Umbilical cord (tissue), 2 donors: ENCODE data around the gene FRMD3. TPM values are rescaled to one million over a fixed set of nuclear protein-coding genes. Genes with fewer than 3 reads are reported as not detected.

Experiments used
- DNase-seq: peaks from one replicate; pipeline ENCODE4 v3.0.0-alpha.2; 2015; ENCODE audit warnings: low spot score
- total RNA-seq: library from RNA; depleted of rRNA; stranded (reverse); fragments of >200 nt; gene quantifications from one replicate; pipeline ENCODE4 v1.2.3, GENCODE V29; 2014; ENCODE audit warnings: low replicate concordance; ENCODE audit not compliant: insufficient read depth

FRMD3 gene
- total RNA-seq, 1 donor from 2014 or later, result 51.3 TPM

DNA sequence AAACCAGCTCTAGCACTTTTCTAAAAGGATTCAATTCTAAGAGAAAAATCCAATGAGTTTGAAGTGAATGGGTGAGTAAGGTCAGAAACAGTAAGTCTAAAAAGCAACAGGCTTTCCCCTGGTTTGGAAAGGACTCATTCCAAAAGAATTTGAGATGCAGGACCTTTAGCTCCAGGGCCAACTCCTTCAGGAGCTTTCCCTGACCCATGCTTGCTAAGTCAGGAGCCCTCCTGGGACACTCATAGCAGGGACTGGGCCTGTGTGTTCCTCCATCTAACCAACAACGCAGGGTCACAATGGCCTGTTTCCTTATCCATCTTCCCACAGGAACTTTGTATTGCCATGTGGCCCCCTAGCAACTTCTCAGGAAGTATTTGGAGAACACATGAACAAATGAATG is 198.8 kb downstream of the FRMD3 start:
- no peak for DNase-seq

DNA sequence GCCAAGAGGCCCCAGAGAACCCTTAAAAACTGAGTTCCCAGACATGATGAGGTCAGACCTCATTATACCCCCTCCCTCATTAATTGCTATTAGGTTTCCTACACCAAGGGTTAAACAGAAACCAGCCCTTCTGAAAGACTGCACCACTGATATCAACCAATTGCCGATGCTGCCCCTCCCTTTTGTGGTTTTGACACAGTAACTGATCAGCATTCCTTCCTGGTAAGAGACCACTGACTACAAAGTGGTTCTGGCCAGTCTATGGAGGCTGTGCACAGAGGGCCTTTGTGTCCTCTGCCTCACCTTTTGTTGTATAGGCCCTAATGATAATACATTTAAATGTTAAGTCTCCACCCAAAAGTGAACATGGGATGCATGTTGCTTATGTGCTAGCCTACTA is 201.5 kb downstream of the FRMD3 start:
- no peak for DNase-seq

DNA sequence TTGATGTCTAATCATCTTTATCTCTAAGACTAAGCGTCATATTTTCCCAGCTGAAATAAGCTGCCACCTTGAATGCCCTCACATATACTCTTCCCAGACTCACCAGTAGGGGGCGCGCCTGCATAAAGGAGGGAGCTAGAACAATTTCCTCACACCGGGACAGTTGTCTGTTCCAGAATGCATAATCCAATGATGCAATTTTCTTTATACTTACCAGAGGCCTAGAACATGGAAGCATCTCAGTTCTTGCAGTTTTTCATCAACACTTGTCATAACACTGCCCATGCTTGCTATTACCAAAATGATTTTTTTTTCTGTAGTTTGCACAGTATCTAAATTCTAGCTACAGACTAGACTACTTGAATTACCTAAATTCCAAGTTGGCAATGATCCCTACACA is 203.9 kb downstream of the FRMD3 start:
- DNase-seq, result peak; percentile 86

DNA sequence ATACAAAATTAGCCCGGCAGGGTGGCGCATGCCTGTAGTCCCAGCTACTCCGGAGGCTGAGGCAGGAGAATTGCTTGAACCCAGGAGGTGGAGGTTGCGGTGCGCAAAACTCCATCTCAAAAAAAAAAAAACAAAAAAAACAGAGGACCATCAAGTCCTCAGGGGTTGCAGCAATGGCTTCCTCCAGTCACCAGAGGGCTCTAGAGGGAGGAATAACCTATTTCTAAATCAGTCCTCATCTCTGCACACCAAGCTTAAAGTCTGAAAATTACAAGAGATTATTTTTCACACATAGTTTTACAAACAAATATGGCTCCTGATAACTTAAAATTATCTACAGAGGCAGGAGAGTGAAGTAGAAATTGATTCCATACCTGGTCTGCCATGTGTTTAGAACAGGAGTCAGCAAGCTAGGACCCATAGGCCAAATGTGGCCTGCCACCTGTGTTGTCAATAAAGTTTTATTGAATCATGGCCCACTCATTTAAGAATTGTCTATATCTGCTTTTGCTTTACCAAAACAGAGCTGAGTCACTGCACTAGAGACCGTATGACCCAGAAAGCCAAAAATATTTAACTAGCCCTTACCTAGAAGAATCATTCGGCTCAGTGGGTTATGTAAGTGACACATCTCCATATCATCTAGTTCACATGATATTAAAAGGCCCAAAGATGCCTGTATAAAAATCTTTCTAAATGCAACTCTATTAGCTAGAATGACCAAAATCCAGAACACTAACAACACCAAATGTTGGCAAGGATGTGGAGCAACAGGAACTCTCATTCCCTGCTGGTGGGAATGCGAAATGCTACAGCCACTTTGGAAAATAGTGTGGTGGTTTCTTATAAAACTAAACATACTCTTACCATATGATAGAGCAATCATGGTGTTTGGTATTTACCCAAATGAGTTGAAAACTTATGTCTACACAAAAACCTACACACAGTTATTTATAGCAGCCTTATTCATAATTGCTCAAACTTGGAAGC is 207.7 kb downstream of the FRMD3 start:
- no peak for DNase-seq

DNA sequence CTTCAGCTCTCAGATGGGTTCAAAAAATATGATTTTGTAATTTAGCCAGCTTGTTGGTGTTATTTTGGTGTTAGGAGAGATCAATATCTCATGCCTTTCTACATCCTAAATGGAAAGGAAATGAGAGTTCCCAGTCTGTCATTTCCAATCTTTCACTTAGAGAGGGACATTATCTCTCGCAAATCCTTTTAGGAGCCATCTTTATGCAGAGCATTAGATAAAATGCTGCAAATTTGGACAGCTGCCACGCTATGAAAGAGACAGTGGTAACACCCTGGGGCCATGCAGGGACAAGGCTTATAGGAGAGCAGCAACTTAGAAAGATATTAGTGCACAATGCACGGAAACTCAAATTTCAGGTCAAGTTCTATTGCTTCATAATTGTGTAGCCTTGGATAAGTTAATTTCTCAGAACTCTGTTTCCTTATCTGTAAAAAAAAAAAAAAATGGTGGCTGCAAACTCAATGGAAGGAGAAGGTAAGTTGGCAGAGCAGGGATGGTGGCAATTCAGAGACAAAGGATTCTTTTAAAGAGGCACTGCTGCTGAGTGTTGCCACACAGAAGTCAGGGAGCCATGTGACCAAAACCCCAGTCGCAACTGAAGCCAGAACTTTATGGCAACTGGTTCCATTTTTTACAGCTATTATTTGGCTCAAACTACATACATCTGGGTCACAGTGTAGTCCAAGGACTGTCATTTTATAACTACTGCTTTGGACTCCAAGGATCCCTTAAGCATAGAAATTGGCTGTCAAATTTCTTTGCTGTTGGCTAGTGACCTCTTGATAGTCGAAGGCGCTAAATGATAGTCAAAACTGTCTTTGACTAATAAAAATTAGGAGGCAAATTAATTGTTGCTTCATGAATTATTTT is 210.2 kb downstream of the FRMD3 start:
- peak; percentile 32 for DNase-seq

DNA sequence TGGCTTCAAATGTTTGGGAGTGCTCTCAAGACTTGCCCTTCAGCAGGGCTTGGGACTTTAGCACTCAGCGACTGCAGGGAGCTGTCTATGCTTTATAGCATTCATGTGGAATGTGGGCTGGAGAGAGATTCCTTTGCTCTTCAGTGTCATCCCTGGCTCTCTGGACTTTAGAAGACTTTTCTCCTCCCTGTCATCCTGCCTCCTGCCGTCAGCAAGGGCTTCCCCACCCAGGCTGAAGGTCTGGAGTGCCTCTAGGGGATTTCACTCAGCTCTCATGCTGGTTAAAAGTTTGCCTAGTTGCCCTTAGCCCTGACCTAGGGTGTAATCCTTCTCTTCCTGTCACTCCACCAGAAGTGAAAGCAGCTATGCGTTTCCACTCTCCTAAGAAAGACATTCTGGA is 210.9 kb downstream of the FRMD3 start:
- DNase-seq, result peak; percentile 55

- DNase-seq, result no peak
Observed at GRCh38 chr9:83323148-83323547, 215.1 kb downstream of the FRMD3 start.

DNA sequence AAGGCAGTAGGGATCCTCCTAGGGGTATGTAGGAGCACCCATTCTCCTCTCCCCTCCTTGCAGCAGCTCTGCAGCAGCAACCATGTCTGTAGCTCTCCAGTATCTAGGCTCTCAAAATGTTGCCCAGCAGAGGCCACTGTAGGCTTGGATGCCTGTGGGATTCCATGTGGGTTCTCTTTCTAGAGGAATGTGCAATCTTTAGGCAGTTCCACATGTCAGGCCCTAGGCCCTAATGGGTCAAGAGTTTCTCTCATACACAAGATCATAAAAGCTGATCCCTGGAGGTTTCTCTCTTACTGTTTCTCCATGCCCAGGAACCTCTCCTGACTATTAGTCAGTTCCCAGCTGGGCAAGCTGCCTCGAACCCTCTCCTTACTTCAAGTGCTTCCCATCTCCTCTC is 215.8 kb downstream of the FRMD3 start:
- no peak for DNase-seq

GRCh38 chr9:83317244-83317643 is 221.0 kb downstream of the FRMD3 start:
- no peak for DNase-seq

GRCh38 chr9:83315649-83316048 is 222.6 kb downstream of the FRMD3 start:
- DNase-seq, result no peak

GRCh38 chr9:83313781-83314180 is 224.4 kb downstream of the FRMD3 start:
- DNase-seq, result no peak

- DNase-seq, result no peak
Observed at GRCh38 chr9:83312537-83312936, 225.7 kb downstream of the FRMD3 start.

DNA sequence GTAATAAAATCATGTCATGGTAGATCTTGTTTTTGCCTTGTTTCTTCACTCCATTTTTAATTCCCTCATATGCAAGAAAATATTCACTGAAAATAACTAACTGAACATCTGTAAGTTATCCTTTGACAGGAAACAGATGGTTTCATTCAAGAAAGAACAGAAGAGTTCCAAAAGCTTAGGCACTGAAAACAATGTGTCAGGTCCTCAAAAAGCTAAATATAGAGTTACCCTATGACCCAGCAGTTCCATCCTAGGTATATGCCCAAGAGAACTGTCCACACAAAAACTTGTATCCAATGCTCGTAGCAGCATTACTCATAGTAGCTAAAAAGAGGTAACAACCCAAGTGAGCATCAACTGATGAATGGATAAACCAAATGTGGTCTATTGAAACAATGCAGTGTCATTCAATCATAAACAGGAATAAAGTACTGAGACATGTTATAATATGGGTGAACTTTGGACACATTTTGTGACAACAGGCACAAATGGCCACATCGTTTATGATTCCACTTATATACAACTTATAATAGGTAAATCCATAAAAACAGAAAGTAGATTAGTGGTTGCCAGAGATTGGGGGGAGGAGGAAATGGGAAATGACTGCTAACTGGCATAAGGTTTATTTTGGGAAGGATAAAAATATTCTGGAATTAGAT is 231.0 kb downstream of the FRMD3 start:
- peak; percentile 2 for DNase-seq

DNA sequence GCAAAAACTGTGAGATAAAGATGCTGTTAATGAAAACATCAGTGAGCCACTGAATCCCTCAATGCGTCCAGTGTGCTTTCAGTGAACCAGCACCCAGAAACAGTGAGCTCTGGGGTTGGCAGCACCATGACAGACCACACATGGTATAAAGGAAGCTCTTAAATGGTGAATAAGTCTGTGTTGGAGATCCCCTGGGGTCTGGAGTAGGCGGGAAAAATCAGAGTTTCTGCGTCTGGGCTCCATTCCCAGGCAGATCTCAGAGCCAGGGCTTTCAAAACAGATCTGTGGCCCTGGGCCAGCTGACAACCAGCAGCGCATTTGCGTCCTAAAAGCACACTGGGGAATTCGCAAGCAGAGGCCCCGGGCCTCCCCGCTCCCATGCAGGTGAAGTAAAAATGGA is 233.5 kb downstream of the FRMD3 start:
- peak; percentile 83 for DNase-seq

DNA sequence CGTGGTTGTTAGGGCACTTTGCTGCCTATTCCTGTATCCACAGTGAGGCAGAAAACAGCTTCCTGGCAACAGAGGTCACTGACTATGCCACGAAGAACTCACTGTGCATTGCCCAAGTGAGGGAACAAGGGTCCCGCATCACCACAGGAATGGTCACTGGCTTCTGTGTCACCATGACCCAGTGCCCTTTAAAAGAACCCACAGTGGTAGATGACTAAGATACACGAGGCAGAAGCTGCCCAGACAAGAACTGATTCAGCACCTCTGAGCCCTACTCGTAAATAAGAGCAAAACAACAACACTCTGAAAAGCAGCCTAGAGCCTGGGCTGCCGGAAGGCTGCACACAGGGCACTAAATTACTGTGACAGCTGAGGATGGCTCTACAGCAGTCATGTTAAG is 238.6 kb downstream of the FRMD3 start:
- DNase-seq, result no peak

DNA sequence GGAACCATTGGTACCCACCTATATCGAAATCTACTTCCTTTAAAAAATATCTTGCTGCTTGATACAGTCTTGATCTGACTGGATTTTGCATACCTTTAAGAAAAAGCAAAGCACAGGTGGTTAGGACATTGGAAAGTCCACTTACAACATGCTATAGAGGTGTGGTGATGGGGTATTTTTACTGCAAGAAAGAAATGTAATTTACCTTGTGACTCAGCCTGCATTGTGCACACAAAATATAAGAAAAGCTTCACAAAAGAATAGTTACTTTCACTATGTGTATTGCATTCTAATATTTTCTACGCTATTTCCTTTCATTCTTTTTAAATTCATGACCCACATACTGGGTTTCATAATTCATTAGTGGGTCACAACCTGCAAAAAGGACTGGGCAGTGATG is 239.1 kb downstream of the FRMD3 start:
- DNase-seq, result no peak

DNA sequence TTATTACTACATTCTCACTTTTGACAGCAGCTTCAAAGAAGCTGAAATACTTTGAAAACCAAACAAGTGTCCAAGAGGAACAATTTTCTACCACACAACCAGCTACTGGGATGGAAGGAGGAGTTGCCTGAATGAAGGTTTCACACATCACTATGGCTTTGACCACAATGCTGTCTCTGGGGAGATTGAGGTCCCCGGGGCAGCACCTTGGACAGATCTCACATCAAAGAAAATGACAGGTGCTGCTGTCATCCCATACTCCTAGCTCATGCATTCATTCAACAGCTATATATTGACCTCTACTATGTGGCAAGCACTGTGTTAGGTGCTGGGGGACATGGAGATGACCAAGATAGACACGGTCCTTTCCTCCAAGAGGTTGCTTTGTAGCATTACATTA is 242.1 kb downstream of the FRMD3 start:
- DNase-seq, result no peak

- no peak for DNase-seq
Observed at GRCh38 chr9:83294816-83295215, 243.4 kb downstream of the FRMD3 start.

DNA sequence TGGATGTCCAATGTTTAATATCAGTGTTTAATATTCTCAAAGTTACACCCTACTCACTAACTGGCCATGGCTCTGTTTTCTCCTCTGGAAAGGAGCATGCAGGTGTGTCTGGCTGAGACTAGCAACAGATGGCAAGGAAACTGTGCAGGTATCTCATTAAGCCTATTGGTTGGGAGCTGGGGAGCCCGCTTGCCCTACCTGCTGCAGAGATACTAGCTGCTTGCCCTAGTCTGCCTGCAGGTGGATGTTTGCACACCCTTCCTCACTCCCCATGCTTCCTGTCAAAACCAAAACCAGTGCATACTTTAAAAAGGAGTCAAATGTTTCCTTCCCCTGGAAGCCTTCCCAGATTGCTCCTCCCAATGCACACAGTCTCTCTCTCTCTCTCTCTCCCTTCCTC is 247.0 kb downstream of the FRMD3 start:
- no peak for DNase-seq

- DNase-seq, result no peak
Observed at GRCh38 chr9:83290692-83291091, 247.5 kb downstream of the FRMD3 start.

- no peak for DNase-seq
Observed at GRCh38 chr9:83287021-83287420, 251.2 kb downstream of the FRMD3 start.
